ENCODE results near the gene NEK1.

NEK1 gene

DNA sequence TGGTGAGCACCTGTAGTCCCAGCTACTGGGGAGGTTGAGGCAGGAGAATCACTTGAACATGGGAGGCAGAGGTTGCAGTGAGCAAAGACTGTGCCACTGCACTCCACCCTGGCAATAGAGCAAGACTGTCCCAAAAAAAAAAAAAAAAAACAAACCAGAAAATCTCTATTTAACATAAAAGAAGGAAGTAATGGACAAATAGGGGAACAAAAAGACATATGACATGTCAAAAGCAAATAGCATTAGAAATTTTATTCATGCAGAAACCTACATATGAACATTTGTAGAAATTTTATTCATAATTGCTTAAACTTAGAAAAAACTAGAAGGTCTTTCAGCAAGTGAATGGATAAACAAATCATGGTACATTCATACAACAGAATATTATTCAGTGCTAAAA is 244.6 kb downstream of the NEK1 start:
- no peak for DNase-seq (ENCODE audit: low read depth in 2 of 2, low spot score in 1 of 2)

GRCh38 chr4:169366821-169367220 is 245.6 kb downstream of the NEK1 start:
- no peak for DNase-seq (ENCODE audit: low read depth in 2 of 2, low spot score in 1 of 2)

DNA sequence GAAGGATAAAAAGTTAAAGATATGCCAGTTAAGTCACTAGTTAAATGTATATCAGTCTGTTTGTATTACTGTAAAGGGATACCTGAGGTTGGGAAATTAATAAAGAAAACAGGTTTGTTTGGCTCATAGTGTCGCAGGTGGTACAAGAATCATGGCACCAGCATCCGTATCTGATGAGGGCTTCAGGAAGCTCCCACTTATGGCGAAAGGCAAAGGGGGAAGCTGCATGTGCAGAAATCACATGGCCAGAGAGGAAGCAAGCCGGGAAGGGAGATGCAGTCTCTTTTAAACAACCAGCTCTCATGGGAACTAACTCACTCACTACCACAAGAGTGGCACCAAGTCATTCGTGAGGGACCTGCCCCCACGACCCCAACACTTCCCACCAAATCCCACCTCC is 249.8 kb downstream of the NEK1 start:
- DNase-seq (ENCODE audit: low read depth in 2 of 2, low spot score in 1 of 2): no peak

DNA sequence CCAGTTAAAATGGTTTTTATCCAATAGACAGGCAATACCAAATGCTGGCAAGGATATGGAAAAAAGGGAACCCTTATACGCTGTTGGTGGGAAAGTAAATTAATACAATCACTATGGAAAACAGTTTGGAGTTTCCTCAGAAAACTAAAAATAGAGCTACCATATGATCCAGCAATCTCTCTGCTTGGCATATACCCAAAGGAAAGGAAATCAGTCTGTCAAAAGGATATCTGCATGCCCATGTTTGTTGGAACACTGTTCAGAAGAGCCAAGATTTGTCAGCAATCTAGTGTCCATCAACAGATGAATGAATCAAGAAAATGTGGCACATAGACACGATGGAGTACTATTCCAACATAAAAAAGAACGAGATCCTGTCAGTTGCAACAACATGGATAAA is 250.6 kb downstream of the NEK1 start:
- no peak for DNase-seq (ENCODE audit: low read depth in 2 of 2, low spot score in 1 of 2)

GRCh38 chr4:169359961-169360360 is 252.4 kb downstream of the NEK1 start:
- no peak for DNase-seq (ENCODE audit: low read depth in 2 of 2, low spot score in 1 of 2)

DNA sequence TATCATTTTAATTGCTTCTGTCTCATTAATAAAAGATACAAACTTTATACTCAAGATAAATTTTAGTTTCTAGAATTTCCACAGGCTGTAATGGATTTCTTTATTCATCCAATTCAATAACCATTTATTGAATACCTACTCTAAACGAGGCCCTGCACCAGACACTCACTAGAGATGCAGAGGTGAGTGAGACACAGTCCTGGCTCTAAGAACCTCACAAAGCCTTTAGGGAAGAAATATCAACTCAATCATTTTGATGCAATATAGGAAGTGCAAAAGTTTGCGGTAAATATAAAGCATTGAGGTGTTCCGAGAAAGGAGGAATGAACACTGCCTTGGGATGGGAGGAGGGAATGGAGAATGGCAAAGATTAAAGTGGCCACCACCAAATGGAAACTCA is 260.0 kb downstream of the NEK1 start:
- DNase-seq (ENCODE audit: low read depth in 2 of 2, low spot score in 1 of 2): no peak

- no peak for DNase-seq (ENCODE audit: low read depth in 2 of 2, low spot score in 1 of 2)
Observed at GRCh38 chr4:169351872-169352271, 260.5 kb downstream of the NEK1 start.

- DNase-seq (ENCODE audit: low read depth in 2 of 2, low spot score in 1 of 2): no peak
Observed at GRCh38 chr4:169348541-169348940, 263.8 kb downstream of the NEK1 start.

- DNase-seq (ENCODE audit: low read depth in 2 of 2, low spot score in 1 of 2): no peak
Observed at GRCh38 chr4:169346840-169347239, 265.5 kb downstream of the NEK1 start.

GRCh38 chr4:169345316-169345721 is 267.1 kb downstream of the NEK1 start:
- no peak for DNase-seq (ENCODE audit: low read depth in 2 of 2, low spot score in 1 of 2)
